Upper lobe of left lung (tissue), 6 donors: ENCODE data around the gene IDNK. TPM values are rescaled to one million over a fixed set of nuclear protein-coding genes. Genes with fewer than 3 reads are reported as not detected.

Experiments
- ATAC-seq, 2 donors: fragments of 200-7000 bp; cut with Tn5 transposase; one replicate each; pipeline ENCODE4 v1.9.1; 2022; ENCODE audit warnings: mild to moderate bottlenecking in 2 of 2, moderate library complexity in 2 of 2; ENCODE audit not compliant: low FRiP score in 2 of 2
- DNase-seq, 2 donors: peaks; one replicate each; pipeline ENCODE4 v3.0.0-alpha.2; 2019 to 2020
- H3K27ac ChIP-seq, 4 donors: fragments of 200-600 bp; sonication (generic); one replicate each; pipeline ENCODE4 v1.5.1; 2016 to 2019
- H3K27me3 ChIP-seq, 4 donors: fragments of 200-600 bp; sonication (generic); one replicate each; pipeline ENCODE4 v1.5.1; 2017 to 2019
- H3K36me3 ChIP-seq, 4 donors: fragments of 200-600 bp; sonication (generic); one replicate each; pipeline ENCODE4 v1.5.1; 2016 to 2019
- H3K4me1 ChIP-seq, 4 donors: fragments of 200-600 bp; sonication (generic); one replicate each; pipeline ENCODE4 v1.5.1; 2018 to 2019
- H3K4me3 ChIP-seq, 4 donors: fragments of 200-600 bp; sonication (generic); one replicate each; pipeline ENCODE4 v1.5.1; 2017 to 2019; ENCODE audit warnings: mild to moderate bottlenecking in 2 of 4, moderate library complexity in 1 of 4
- H3K9me3 ChIP-seq, 4 donors: fragments of 200-600 bp; sonication (generic); one replicate each; pipeline ENCODE4 v1.5.1; 2018 to 2019
- CTCF ChIP-seq, 6 experiments: fragments of 450-650 bp in 4 of 6; fragments of 200-600 bp in 2 of 6; sonication (generic) in 2 of 6; IDR thresholded peaks; one replicate each; pipeline ENCODE4 v1.5.1; 2016 to 2019; ENCODE audit warnings: antibody characterized with exemption in 6 of 6
- EP300 ChIP-seq, 4 donors: sonication (generic); formaldehyde crosslinking; IDR thresholded peaks; one replicate each; pipeline ENCODE4 v1.5.1; 2017; ENCODE audit warnings: antibody characterized with exemption in 4 of 4, control low read depth in 2 of 4
- POLR2A ChIP-seq, 4 donors: fragments of 450-650 bp; IDR thresholded peaks; one replicate each; pipeline ENCODE4 v1.5.1; 2016 to 2017; ENCODE audit warnings: antibody characterized with exemption in 4 of 4, mild to moderate bottlenecking in 2 of 4
- POLR2AphosphoS5 ChIP-seq, 2 donors: sonication (generic); formaldehyde crosslinking; IDR thresholded peaks; one replicate each; pipeline ENCODE4 v1.5.1; 2017; ENCODE audit warnings: antibody characterized with exemption in 2 of 2
- WGBS, 2 donors: methylation state at CpG; one replicate each; pipeline ENCODE4 v1.1.5; 2017 to 2018; 5-methylcytosine and 5-hydroxymethylcytosine counted together
- total RNA-seq, 6 donors: library from RNA; depleted of rRNA in 4 of 6; stranded (reverse); fragments of >200 nt in 4 of 6; gene quantifications; one replicate each; pipeline versions ENCODE4 v1.1.0 to v1.2.1, GENCODE V29; 2016 to 2021
- donor health status: DM: no; HTN: no; CAD: no; lungs with moderate emphysema.
- donor health status: DM: no; HTN: yes; CAD: no; lungs with severe emphysema.

Gene IDNK
- total RNA-seq, result 10 to 100 TPM in 1 of 6 donors, 1 to 10 TPM in 5; 2.3 to 13.7 (median 5.1) TPM

- Histone ChIP-seq H3K4me1 (peaks cover 5 to 15% (median 11%) of the 10 kb centered on the region in 4 donors), H3K27me3 (no peaks in the 10 kb centered on the region), H3K27ac (peak within 1 kb of the TSS; percentile 88 to 95 (median 91)), H3K9me3 (no peaks in the 10 kb centered on the region), H3K4me3 (peak within 1 kb of the TSS; percentile 67 to 85 (median 78)), H3K36me3 (peaks cover 0 to 5% (median 3%) of the 10 kb centered on the region in 4 donors)
- peak; percentile 87 to 96 for ATAC-seq
- DNase-seq, result peak; percentile 56 to 95
- WGBS, 2 donors, result 0 to 1% methylated on average over 20 to 58 of the region's 79 CpGs
- TF ChIP-seq POLR2A (IDR thresholded peaks at IDR 0.05) (peak in 3 of 4 donors; percentile 21 to 65 (median 41)), CTCF (IDR thresholded peaks at IDR 0.05) (peak in 1 of 6 experiments; percentile 10), EP300 (IDR thresholded peaks at IDR 0.05) (no peak), POLR2AphosphoS5 (IDR thresholded peaks at IDR 0.05) (peak in 1 of 2 donors; percentile 7)
Measured at GRCh38 chr9:83622939-83623678, at the start of gene IDNK. Gene IDNK, plus strand, starts transcription at chr9:83623143. Its CDS starts 29 bp downstream, at chr9:83623172.

- WGBS, 2 donors, result 85 to 94% methylated on average over 1 of the region's 1 CpG
- DNase-seq, result no peak
Measured at GRCh38 chr9:83574482-83574881, 48.5 kb upstream of the IDNK start.

GRCh38 chr9:83582029-83582428, 40.9 kb upstream of the IDNK start:
- Histone ChIP-seq H3K27me3 (no peaks in the 10 kb centered on the region), H3K36me3 (peaks cover 0 to 6% (median 0%) of the 10 kb centered on the region in 4 donors), H3K27ac (no peak overlapping the region), H3K4me1 (no peaks in the 10 kb centered on the region), H3K4me3 (no peak overlapping the region), H3K9me3 (peaks cover 0 to 4% (median 2%) of the 10 kb centered on the region in 4 donors)
- DNase-seq, result no peak
- ATAC-seq, result no peak
- TF ChIP-seq POLR2A (IDR thresholded peaks at IDR 0.05), result no peak
- no peak for TF ChIP-seq EP300 (IDR thresholded peaks at IDR 0.05)
- TF ChIP-seq CTCF (IDR thresholded peaks at IDR 0.05), result no peak
- 29 to 67% methylated on average over 1 of the region's 1 CpG for WGBS, 2 donors

More at GRCh38 chr9:83574482-83574881, 48.5 kb upstream of the IDNK start:
- no peak overlapping the region for H3K4me3 ChIP-seq
- no peaks in the 10 kb centered on the region for H3K36me3 ChIP-seq
- H3K27ac ChIP-seq, result no peak overlapping the region
- no peak for TF ChIP-seq EP300 (IDR thresholded peaks at IDR 0.05)
- TF ChIP-seq POLR2A (IDR thresholded peaks at IDR 0.05), result no peak
- no peak for TF ChIP-seq CTCF (IDR thresholded peaks at IDR 0.05)
- TF ChIP-seq POLR2AphosphoS5 (IDR thresholded peaks at IDR 0.05), result no peak
- no peak for ATAC-seq
- peaks cover 0 to 4% (median 2%) of the 10 kb centered on the region in 4 donors for H3K9me3 ChIP-seq
- no peaks in the 10 kb centered on the region for H3K4me1 ChIP-seq
- H3K27me3 ChIP-seq, result no peaks in the 10 kb centered on the region

GRCh38 chr9:83583151-83584014, 39.6 kb upstream of the IDNK start:
- TF ChIP-seq POLR2AphosphoS5 (IDR thresholded peaks at IDR 0.05) (no peak), CTCF (IDR thresholded peaks at IDR 0.05) (peak; percentile 27 to 73 (median 63))
- no peaks in the 10 kb centered on the region for H3K9me3 ChIP-seq
- no peaks in the 10 kb centered on the region for H3K4me1 ChIP-seq
- H3K36me3 ChIP-seq, result peaks cover 0 to 6% (median 0%) of the 10 kb centered on the region in 4 donors
- ATAC-seq (peak in 1 of 2 donors; percentile 69), DNase-seq (peak in 1 of 2 donors; percentile 30)
- H3K27me3 ChIP-seq, result no peaks in the 10 kb centered on the region
- 68 to 74% methylated on average over 6 of the region's 6 CpGs for WGBS, 2 donors
- no peak overlapping the region for H3K4me3 ChIP-seq
- no peak overlapping the region for H3K27ac ChIP-seq
